IPS-18c (cell line): ENCODE data around the gene FLNA.
"Not testable (repeated sequence)": the region's sequence is repeated elsewhere in the genome, so short reads cannot be mapped to it uniquely, and the experiment has no call there.

Experiments
- H3K4me3 ChIP-seq: 2 replicates; pipeline ENCODE4 v1.7.0; 2013; ENCODE audit warnings: low read depth, mild to moderate bottlenecking, low read length, moderate library complexity; ENCODE audit not compliant: insufficient read depth
- H3K9me3 ChIP-seq: one replicate; pipeline ENCODE4 v1.6.1; 2013; ENCODE audit warnings: mild to moderate bottlenecking, low read length, moderate library complexity; ENCODE audit not compliant: control insufficient read depth, insufficient read depth

FLNA gene

DNA sequence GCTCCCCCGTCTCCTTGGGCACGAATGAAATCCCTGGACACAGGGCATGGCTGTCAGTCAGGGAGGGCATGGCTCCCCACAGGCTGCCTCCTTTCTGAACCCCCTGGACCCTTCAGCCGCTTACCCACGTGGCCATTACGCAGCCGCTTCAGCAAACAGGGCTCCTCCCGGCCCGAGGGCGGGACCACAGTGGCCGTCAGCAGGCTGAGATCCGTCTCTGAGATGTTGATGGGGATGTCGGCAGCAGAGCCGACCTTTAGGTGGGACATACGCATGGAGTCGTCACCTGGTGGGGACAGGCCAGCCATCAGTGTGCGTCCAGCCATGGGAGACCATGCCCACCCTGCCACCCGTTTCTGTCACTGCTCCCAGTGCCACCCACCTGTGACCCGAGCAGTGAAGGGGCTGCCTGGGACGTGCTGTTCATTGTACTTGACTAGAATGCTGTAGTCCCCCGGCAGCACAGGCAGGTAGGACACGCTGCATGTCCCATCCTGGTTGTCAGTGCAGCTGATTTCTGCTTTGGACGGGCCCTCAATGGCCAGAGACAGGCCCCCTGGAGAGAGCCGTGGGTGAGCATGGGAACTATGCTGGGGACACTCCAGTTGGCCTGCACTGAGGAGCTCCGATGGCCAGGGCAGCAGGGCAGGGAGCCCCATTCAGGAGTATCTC lies 21.1 kb downstream of the FLNA start:
- peaks cover 29% of the 10 kb centered on the region for H3K9me3 ChIP-seq
- H3K4me3 ChIP-seq, result no peak overlapping the region

DNA sequence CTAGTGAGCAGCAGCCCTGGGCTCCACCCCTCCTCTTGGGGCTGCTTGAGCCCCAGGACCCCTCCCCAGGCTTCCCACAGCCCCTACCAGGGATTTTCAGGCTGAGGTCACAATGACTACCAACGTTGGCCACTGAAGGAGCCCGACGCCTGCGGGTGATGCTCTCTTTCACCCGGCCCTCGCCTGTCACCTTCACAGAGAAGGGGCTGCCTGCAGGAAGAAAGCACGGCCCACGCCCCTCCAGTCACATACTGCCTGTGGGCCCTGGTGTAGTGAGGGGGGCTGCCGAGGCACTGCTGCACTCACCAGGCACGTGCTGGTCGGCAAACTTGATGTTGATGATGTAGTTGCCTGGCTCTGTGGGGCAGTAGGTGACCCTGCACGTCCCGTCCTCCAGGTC lies 22.0 kb downstream of the FLNA start:
- Histone ChIP-seq H3K4me3 (no peak overlapping the region), H3K9me3 (peaks cover 27% of the 10 kb centered on the region)

DNA sequence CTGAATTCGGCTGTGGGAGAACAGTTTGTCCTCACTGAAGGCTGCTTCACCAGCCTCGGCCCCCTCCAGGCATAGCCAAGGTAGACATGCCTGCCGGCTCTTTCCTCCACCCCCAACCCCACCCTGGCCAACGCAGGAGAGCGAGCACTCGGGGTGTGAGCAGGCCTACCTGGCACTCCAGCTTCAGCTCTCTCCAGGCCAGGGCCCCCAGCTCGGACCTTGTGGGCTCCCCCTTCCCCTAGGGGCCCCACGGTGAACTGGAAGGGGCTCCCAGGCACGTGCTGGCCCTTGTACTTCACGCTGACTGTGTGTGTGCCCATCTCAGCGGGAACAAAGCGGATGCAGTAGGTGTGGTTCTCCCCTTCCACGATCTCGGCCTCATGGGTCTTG lies 22.4 kb downstream of the FLNA start:
- no peak overlapping the region for H3K4me3 ChIP-seq
- peaks cover 27% of the 10 kb centered on the region for H3K9me3 ChIP-seq

DNA sequence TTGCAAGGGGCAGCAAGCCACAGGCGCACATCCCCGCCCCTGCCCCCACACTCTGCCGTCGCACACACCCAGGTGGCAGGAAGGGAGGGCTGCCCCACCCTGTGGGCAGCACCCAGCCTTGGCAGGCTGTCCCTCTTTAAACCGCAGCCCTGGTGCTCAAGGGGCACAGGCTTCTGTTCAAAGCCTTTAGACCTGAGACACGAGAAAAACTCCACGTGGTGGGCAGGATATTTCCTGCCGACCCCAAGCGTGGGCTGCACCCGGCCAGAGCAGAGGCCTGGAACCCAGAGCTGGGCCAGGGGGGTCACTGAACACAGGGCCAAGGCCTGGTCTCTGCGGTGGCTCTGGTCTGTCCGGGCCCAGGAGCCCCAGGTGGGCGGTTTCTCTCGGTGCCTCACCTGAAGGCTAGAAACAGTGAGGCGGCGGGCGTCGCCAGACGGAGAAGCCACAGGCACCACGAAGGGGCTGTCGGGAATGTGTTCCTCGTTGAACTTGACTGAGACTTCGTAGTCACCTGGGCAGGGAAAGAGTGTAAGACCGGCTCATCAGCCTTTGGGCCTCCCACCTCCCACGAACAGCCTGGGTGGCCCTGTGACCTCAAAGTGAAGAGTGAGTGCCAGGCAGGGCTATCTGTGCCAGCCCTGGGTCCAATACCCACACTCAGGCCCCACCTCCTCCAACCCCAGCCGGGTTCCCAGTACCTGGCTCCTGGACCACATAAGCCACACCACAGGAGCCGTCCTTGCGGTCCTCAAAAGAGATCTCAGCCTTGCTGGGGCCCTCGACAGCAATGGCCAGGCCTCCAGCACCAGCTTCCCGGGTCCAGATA lies 23.0 kb downstream of the FLNA start:
- Histone ChIP-seq H3K9me3 (peaks cover 27% of the 10 kb centered on the region), H3K4me3 (no peak overlapping the region; the same call in 1 of the 2 replicates)

DNA sequence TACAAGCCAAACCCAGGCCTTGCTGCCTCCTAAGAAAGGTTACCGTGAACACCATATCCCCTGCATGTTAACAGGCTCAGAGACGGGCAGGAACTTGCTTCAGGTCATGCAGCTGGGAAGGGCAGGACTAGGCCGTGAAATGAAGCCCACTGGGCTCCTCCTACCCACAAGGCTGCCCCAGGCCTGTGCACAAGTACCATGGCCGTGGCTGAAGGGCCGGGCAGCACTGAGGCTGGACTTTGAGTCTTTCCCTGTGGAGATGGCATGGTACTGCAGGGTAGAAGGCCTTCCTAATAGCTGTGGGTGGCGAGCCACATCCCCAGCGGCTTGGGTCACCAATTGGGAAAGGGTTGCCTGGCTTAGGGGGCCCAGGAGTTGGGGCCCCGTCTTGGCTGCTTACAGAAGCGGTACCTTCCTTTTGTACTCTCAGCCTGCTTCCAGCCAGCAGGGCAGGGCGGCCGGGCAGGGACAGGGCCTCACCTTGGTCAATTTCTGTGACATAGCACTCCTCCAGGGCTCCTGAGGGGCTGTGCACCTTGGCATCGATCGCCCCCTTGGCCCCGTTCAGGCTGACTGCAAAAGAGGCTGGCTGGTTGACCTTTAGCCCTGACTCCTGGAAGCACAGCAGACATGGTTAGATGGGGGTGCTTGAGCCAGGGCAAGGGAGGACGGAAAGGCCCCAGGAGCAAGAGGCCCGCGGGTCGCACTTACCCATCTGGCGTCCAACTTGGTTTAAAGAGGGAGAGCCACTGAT lies 23.8 kb downstream of the FLNA start:
- H3K9me3 ChIP-seq, result peaks cover 27% of the 10 kb centered on the region
- no peak overlapping the region for H3K4me3 ChIP-seq

DNA sequence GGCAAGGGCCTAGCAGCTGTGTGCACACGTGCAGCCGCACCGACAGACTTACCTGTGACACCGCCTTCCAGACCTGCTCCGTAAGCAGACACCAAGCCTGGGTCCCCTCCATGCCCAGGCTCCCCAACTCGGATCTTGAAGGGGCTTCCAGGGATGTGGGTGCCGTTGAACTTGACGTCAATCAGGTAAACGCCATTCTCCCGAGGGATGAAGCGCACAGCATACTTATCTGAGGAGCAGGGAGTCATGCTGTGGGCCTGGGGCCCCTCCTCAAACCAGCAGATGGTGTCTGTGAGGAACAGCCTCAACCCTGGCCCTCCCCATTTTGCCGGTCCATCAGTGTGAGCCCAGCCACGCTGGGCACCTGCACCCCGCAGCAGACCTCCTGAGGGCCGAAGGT lies 24.5 kb downstream of the FLNA start:
- H3K9me3 ChIP-seq, result peaks cover 27% of the 10 kb centered on the region
- no peak overlapping the region; the same call in 1 of the 2 replicates for H3K4me3 ChIP-seq

DNA sequence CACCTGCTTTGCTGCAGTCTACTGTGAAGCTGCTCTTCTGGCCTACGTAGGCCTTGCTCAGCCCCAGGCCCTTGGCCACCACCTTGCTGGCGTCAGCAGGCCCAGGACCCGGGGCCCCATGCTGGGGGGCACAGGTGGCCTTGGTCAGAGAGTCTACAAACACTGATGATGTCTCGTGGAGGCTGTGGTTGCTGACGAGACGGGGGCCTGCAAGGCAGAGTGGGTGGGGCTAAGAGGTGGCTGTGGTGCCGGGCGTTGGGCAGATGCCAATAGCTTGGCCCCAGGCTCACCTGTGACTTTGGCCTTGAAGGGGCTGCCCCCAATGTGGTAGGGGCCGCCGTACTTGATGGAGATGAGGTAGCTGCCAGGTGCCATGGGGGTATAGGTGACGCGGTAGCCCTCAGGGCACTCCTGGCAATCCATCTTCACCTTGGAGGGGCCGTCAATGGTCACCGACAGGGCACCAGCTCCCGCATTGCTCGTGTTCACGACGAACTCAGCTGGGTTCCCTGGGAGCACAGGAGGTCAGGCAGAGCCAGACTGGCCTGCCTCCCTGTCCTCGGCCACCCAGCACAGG lies 25.0 kb downstream of the FLNA start:
- H3K4me3 ChIP-seq, result no peak overlapping the region; the same call in 1 of the 2 replicates
- peaks cover 25% of the 10 kb centered on the region for H3K9me3 ChIP-seq

DNA sequence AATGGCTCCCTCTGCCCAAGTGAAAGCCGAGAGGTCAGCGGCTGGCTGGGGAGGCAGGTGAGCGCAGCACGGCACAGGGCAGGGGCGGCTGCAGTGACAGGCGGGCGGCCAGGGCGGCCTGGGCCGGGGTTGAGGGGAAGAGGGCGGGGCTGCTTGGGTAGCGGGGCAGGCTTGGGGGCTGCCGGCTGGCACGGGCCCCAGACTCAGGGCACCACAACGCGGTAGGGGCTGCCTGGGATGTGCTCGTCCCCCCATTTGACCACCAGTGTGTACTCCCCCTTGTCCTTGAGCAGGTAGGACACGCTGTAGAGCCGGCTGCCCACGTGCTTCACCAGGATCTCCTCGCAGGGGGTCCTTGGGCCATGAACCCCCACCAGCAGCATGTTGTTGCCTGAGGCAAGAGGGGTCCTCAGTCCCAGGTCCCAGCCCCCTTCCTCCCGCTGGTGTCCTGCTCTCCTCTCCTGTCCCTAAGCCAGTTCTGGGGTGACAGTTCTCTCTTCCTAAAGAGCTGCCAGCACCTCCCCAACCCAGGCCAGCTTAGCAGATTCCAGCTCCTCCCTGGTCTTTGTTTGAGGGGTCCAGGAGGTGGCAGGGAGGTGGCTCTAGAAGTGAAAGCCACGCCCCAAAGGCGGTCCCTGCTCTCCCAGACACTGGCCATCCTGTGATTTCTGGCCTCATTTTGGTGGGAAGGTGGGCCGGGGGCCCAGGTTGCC lies 25.6 kb downstream of the FLNA start:
- H3K9me3 ChIP-seq, result peaks cover 23% of the 10 kb centered on the region
- no peak overlapping the region for H3K4me3 ChIP-seq

DNA sequence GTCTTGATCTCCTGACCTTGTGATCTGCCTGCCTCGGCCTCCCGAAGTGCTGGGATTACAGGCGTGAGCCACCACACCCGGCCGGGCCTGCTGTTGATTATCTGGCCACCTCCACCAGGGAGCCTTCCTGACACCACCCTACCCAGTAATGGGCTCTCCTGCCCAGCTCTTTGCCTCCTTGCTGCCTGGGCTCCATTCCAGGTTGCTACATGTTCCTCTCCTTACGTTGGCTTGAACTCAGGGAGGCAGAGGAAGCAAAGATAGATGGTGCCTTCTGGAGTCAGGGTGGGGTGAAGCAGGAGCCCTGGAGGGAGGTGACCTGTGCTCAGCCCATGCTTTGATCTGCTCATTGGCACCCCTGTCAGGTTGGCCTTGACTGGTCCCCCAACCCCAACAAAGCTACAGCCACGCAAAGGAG lies 26.3 kb downstream of the FLNA start:
- H3K4me3 ChIP-seq, result no peak overlapping the region
- H3K9me3 ChIP-seq, result peaks cover 20% of the 10 kb centered on the region

DNA sequence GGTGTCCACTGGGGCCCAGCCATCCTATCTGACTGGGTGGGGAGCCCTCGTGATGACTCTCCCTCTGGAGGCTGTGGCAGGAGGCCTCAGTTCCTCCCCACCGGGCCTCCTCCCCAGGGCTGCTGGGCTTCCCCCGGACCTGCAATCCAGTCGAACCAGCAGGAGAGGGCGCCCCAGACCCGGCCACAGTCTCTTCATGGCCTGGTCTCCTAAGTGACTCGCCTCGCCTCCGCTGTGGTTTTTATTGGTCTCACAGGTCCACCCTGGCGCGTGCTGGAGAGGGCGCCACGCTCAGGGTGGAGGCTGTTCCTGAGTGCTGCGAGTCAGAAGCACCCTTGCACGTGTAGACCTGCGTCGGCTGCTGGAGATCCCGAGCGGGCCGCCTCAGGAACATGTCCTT lies 30.8 kb downstream of the FLNA start:
- H3K4me3 ChIP-seq, H3K9me3 ChIP-seq: not testable (repeated sequence)

DNA sequence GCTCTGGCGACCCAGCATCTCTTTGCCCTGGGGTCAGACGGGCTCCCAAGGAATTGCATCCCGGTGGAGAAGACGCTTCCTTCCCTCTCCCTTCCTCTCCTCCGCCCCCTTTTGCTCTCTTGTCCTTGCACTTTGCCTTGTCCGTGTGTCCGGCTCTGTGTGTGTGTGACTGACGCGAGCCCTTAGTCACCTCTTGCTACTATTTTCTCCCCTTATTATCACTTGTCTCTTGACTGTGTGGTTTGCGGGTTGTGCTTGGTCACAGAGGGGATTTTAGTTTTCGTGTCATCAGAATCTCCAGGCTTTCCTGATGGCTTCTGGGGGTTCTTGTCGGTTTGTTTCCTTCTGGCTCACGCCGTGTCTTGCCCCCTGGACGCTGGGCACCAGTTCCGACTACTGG lies 31.4 kb downstream of the FLNA start:
- not testable (repeated sequence) for H3K9me3 ChIP-seq, H3K4me3 ChIP-seq

DNA sequence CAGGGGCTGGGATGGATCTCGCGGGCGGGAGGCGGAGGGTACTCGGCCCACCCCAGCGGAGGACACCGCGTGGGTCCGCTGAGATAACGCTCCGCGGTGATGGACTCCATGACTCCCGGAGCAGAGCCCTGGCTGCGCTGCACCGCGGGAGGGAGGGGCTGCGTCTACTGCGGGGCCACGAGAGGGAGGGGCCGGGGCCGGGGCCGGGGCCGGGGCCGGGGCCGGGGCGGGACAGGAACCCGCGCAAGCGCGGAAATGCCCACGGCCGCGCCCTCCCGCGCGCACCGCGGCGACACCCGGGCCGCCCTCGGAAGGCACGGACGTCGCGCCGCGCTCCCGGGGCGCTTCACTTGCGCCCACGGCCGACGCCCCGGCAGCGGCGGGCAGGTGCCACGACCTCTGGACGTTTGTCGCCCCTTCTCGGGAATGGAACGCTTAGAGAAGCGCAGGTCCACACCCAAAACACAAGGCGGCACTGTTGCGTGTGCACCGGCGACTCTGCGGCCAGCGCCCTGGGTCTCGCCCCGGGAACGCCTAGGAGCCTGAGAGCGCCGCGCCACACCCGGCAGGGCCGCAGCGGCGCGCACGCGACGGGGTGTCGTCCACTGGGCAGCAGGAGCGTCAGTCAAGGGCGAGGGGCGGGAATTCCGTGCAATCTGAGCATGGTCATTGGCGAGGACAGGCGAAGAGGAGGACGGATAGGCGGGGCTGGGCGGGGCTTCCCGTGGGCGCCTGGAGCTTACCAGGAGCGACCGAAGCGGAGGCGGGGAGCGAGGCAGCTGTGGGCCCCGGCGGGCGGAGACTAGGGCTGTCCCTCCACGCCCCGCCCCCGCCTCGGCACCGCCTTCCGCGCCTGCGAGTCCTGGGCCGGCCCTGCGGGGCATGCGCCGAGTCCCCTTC lies 32.8 kb downstream of the FLNA start:
- not testable (repeated sequence) for H3K9me3 ChIP-seq, H3K4me3 ChIP-seq

DNA sequence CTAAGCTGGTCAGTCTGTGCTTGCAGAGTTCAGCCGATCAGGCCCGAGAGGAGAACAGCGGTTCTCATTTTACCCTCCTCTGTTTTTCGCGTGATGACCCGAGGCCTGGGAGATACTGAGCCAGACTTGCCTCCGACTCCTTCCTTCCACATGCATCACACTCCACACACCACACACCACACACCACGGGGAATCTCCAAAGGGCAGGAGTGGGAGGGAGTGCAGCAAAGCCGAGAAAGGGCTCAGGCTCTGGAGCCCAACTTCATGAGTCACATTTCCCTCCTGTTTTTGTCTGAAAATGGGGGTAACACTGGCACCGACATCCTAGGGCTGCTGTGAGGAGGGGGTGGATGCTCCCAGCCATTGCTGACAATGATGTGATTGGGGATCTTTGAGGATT lies 39.9 kb downstream of the FLNA start:
- Histone ChIP-seq H3K4me3 (no peak overlapping the region), H3K9me3 (peaks cover 2% of the 10 kb centered on the region)

DNA sequence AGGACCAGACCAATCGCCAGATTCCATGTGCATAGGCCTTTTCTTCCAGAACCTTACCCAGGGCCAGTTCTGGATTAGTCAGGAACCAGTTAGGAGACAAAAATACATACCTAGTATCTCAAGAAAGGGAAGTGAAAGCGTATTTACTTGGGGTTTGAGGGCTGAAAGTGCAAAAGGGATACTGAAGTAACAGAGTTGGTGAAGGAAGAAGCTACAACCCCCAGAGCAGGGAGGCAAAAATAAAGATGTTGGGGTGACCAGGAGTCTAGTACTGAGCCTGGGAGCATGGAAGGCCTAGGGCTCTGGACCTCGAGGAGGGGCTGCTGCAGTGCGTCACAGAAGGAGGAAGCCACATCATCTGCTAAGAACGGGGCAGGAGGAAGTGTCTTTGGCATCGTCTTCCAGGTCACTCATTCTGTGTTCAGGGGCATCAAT lies 40.6 kb downstream of the FLNA start:
- peaks cover 3% of the 10 kb centered on the region for H3K9me3 ChIP-seq
- H3K4me3 ChIP-seq, result no peak overlapping the region

DNA sequence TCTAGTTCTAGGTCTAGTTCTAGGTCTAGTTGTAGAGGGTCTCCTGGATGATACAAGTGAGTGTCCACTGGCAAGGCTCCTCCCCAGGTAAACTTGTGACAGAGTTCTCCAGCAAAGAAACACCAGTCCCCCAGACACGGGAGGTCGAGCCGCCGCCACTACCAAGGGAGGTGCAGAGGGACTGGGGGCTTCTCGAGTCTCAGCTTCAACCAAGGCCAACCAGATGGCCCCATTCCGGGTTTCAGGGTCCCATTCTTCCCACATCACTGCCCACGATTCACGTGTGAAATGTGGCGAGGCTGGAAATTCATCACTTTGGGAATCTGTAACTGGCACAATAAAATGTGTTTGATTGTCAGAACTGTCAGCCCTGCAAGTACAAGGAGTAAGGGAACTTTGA lies 41.3 kb downstream of the FLNA start:
- peaks cover 6% of the 10 kb centered on the region for H3K9me3 ChIP-seq
- no peak overlapping the region for H3K4me3 ChIP-seq

DNA sequence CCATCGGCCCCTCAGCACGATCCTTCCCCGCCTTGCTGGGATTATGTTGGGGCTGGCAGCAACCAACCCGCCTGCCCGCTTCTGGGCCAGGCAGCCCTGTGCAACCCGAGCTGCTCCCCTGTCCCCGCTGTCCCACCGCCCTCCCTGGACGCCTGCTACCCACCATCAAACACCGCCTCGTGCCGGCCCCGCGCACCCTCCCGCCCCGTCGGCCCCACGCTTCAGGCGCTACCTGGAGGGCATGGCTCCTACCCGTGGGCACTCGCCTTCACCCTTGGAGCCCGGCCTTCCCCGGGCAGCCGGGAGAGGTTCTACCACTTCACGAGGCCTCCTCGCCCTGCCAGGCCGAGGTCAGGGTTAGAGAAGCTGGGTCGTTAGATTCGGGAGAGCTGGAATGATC lies 41.9 kb downstream of the FLNA start:
- no peak overlapping the region for H3K4me3 ChIP-seq
- peaks cover 6% of the 10 kb centered on the region for H3K9me3 ChIP-seq
